GM12878 (cell line): Measurements from ENCODE around the gene AIMP2. TPM values are rescaled to one million over a fixed set of nuclear protein-coding genes. Genes with fewer than 3 reads are reported as not detected.

Experiments
- ATAC-seq: fragments of 200-7000 bp; cut with Tn5 transposase; 3 replicates; pipeline ENCODE4 v1.9.1; 2020; ENCODE audit warnings: mild to moderate bottlenecking, moderate library complexity
- BruUV-seq: library from RNA; stranded (reverse); fragments of 400-500 nt; replicated peaks from 2 replicates; lab custom pipeline; 2021; lab: Mats Ljungman, UMichigan
- CTCF ChIA-PET: fragments of 300-600 bp; sonication (Branson Sonifier 250); formaldehyde crosslinking; extraction: SDS; loops from one replicate; lab custom pipeline; 2021; ENCODE audit warnings: inconsistent platforms; lab: Yijun Ruan, JAX
- POLR2A ChIA-PET: fragments of 350-600 bp; formaldehyde crosslinking; extraction: SDS; loops from one replicate; lab custom pipeline; 2021; ENCODE audit warnings: inconsistent platforms; lab: Charles Lee
- RAD21 ChIA-PET: fragments of 300-600 bp; sonication (Branson Sonifier 250); formaldehyde crosslinking; loops from one replicate; lab custom pipeline; 2023; ENCODE audit warnings: antibody characterized with exemption; ENCODE audit not compliant: unreplicated experiment; lab: Charles Lee
- SMC1A ChIA-PET: fragments of 300-600 bp; sonication (Branson Sonifier 250); formaldehyde crosslinking; loops from one replicate; lab custom pipeline; 2023; ENCODE audit not compliant: unreplicated experiment, uncharacterized antibody; lab: Charles Lee
- DNase-seq: peaks from one replicate; pipeline ENCODE4 v3.0.0-alpha.2; 2011; ENCODE audit warnings: low read depth, low spot score
- FAIRE-seq: peaks from 3 replicates; lab custom pipeline; 2011; peaks lifted over from hg19 to GRCh38; lab: Jason Lieb, UNC
- H2AFZ ChIP-seq: 2 replicates; pipeline ENCODE4 v1.6.0; 2011; ENCODE audit warnings: low read depth, low read length, control low read depth; ENCODE audit not compliant: control insufficient read depth
- H3K27ac ChIP-seq: 2 replicates; pipeline ENCODE4 v1.5.1; 2011; ENCODE audit warnings: control low read depth; ENCODE audit not compliant: control insufficient read depth, insufficient read depth
- H3K27me3 ChIP-seq, 2 experiments: replicated peaks in 1 of 2; 2 replicates each; pipeline versions ENCODE4 v1.6.0 to v1.6.1; 2011; ENCODE audit warnings: low read length in 1 of 2; ENCODE audit not compliant: control insufficient read depth in 2 of 2, insufficient read depth in 2 of 2
- H3K36me3 ChIP-seq, 2 experiments: 2 replicates each; pipeline ENCODE4 v1.5.1; 2011; ENCODE audit warnings: low read length in 1 of 2; ENCODE audit not compliant: control insufficient read depth in 2 of 2, insufficient read depth in 2 of 2
- H3K4me1 ChIP-seq: 2 replicates; pipeline ENCODE4 v1.6.1; 2011; ENCODE audit warnings: mild to moderate bottlenecking, low read length, moderate library complexity, mixed read lengths; ENCODE audit not compliant: control insufficient read depth, insufficient read depth
- H3K4me2 ChIP-seq: 2 replicates; pipeline ENCODE4 v1.6.0; 2011; ENCODE audit warnings: control low read depth; ENCODE audit not compliant: control insufficient read depth, insufficient read depth
- H3K4me3 ChIP-seq: fragments of 200-600 bp; sonication (generic); 2 replicates; pipeline ENCODE4 v1.5.1; 2016
- H3K79me2 ChIP-seq: 2 replicates; pipeline ENCODE4 v1.6.0; 2011; ENCODE audit warnings: low read length; ENCODE audit not compliant: control insufficient read depth, insufficient read depth
- H3K9ac ChIP-seq: 2 replicates; pipeline ENCODE4 v1.8.0; 2011; ENCODE audit warnings: low read length, control low read depth, mixed read lengths; ENCODE audit not compliant: control insufficient read depth, insufficient read depth
- H3K9me3 ChIP-seq: replicated peaks from 3 replicates; pipeline ENCODE4 v1.5.1; 2011; ENCODE audit warnings: mild to moderate bottlenecking, low read length; ENCODE audit not compliant: control insufficient read depth, insufficient read depth
- H4K20me1 ChIP-seq: 2 replicates; pipeline ENCODE4 v1.6.0; 2011; ENCODE audit not compliant: control insufficient read depth, insufficient read depth
- CBFB ChIP-seq: IDR thresholded peaks from 2 replicates; pipeline ENCODE4 v1.6.1; 2016; ENCODE audit warnings: antibody characterized with exemption, low read depth
- CHD1 ChIP-seq: IDR thresholded peaks from 2 replicates; pipeline ENCODE4 v1.6.1; 2012; ENCODE audit warnings: low read depth, low read length, improper control_type of control experiment
- CTCF ChIP-seq, 3 experiments: IDR thresholded peaks in 2 of 3; conservative IDR thresholded peaks in 1 of 3; 2 replicates each; pipeline ENCODE4 v1.5.1; 2011; ENCODE audit warnings: low read depth in 3 of 3, low read length in 3 of 3, mild to moderate bottlenecking in 3 of 3, control low read depth in 2 of 3, moderate library complexity in 2 of 3, inconsistent platforms in 1 of 3, mixed read lengths in 1 of 3; ENCODE audit not compliant: control insufficient read depth in 2 of 3, insufficient read depth in 1 of 3; ENCODE audit errors: extremely low read depth in 1 of 3
- MEF2B ChIP-seq: fragments of 450-650 bp; IDR thresholded peaks from 2 replicates; pipeline ENCODE4 v1.6.1; 2018; ENCODE audit warnings: mild to moderate bottlenecking, moderate library complexity; ENCODE audit not compliant: partially characterized antibody, poor library complexity, severe bottlenecking
- SMARCA5 ChIP-seq: fragments of 450-650 bp; IDR thresholded peaks from 2 replicates; pipeline ENCODE4 v1.6.1; 2017; ENCODE audit warnings: mild to moderate bottlenecking
- ZNF274 ChIP-seq: IDR thresholded peaks from one replicate; pipeline ENCODE4 v1.8.0; 2011; ENCODE audit not compliant: insufficient read length, insufficient read depth
- ZSCAN29 ChIP-seq: fragments of 450-650 bp; IDR thresholded peaks from 2 replicates; pipeline ENCODE4 v1.6.1; 2017; ENCODE audit warnings: mild to moderate bottlenecking, moderate library complexity
- WGBS: methylation state at CpG from one replicate; pipeline ENCODE4 v1.1.6; 2016; ENCODE audit warnings: low lambda C conversion rate; ENCODE audit not compliant: insufficient replicate concordance, insufficient coverage; ENCODE audit errors: missing lambda C conversion rate; 5-methylcytosine and 5-hydroxymethylcytosine counted together
- in situ Hi-C: fragments of 300-500 bp; cut with MboI; formaldehyde crosslinking; loops from 9 replicates; pipeline ENCODE4 v1.14.3; 2018; ENCODE audit warnings: mixed read lengths
- intact Hi-C: fragments of 100-400 bp; cut with micrococcal nuclease; formaldehyde crosslinking; loops from one replicate; pipeline ENCODE4 v1.14.2; 2022; ENCODE audit not compliant: unreplicated experiment
- polyA plus RNA-seq, 11 experiments: library from polyadenylated mRNA; depleted of rRNA in 4 of 11; unstranded in 6 of 11; stranded (reverse) in 5 of 11; fragments of >200 nt; fragmentation: Nextera tagmentation in 4 of 11; fragmentation: Illumina TruSeq in 1 of 11; extraction: Ambion mirVana in 4 of 11; extraction: Trizol in 1 of 11; gene quantifications; 1 replicate in 1 of 11; 2 replicates in 10 of 11; pipeline versions ENCODE4 v1.2.1 to v1.2.3, GENCODE V29; 2011 to 2016; ENCODE audit warnings: inconsistent platforms in 2 of 11, missing spikeins in 2 of 11, low read depth in 1 of 11
- total RNA-seq, 4 experiments: library from RNA; depleted of rRNA in 3 of 4; stranded (reverse); fragments of >200 nt in 3 of 4; fragmentation: Illumina TruSeq in 1 of 4; extraction: Trizol in 1 of 4; gene quantifications; 2 replicates each; pipeline versions ENCODE4 v1.2.1 to v1.2.3, GENCODE V29; 2013 to 2021
- TF ChIP-seq, protein P1 (sequence below): fragments of 450-650 bp; IDR thresholded peaks from 2 replicates; pipeline ENCODE4 v1.6.1; 2017; ENCODE audit warnings: antibody characterized with exemption, mild to moderate bottlenecking, moderate library complexity

AIMP2 gene
- total and polyA plus RNA-seq, 10 of the 15 experiments (the other 5 are each of a cell fraction or from before 2014, with no cell fraction given): 46.7 to 130 (median 70.5) TPM

DNA sequence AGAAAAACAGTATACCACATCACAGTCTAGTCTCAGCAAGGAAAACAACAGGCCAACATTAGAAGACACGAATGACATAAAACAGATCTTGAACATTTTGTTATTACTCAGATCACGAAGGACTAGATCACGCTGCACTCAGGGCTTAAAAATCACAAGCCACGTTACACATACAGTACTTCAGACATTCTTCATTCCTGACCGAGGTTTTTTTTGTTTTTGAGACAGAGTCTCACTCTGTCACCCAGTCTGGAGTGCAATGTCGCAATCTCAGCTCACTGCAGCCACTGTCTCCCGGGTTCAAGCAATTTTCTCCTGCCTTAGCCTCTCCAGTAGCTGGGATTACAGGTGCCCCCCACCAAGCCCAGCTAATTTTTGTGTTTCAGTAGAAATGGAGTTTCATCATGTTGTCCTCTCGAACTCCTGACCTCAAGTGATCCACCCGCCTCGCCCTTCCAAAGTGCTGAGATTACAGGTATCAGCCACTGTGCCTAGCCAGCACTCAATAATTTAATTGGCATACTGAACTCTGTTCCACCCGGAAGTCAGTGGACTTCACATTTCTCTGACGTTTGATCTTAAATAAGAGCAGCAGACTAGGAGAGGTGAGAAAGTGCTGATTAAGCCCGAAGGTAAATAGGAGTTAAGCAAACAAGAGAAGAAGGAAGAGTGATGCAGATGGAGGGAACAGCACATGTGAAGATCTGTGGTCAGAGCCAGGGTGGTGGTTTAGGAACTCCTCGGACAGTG is 3.5 kb downstream of the AIMP2 start:
- in situ Hi-C loops: no loop called here
- WGBS: 45% methylated on average over 14 of the region's 14 CpGs
- H3K79me2 ChIP-seq: peaks cover 35% of the 10 kb centered on the region

More for the DNA sequence above, 3.5 kb downstream of the AIMP2 start:
- Histone ChIP-seq H3K36me3 (peaks cover 3 to 4% of the 10 kb centered on the region in 2 experiments; a peak in 3 of 4 replicates), H3K9ac (no peak overlapping the region), H3K4me3 (no peak overlapping the region), H2AFZ (no peak overlapping the region), H3K4me1 (peaks cover 15% of the 10 kb centered on the region), H3K27ac (no peak overlapping the region), H3K4me2 (no peak overlapping the region), H4K20me1 (no peaks in the 10 kb centered on the region), H3K27me3 (no peaks in the 10 kb centered on the region), H3K9me3 (0 out of 3 replicates have a peak, but pooled peaks cover 2% of the 10 kb centered on the region)
- ATAC-seq: no peak
- ChIA-PET POLR2A (interaction anchor here (0.6 kb wide), 1 partner anchor 316 kb away, joined by 3 read pairs; no protein-coding TSS in a partner anchor), RAD21 (no interaction called here), SMC1A (interaction anchor here (0.6 kb wide), 1 partner anchor 59 kb away, joined by 3 read pairs; no protein-coding TSS in a partner anchor), CTCF (interaction anchor here (1.1 to 1.3 kb wide), 2 partner anchors 15 to 45 kb away, joined by 3 to 4 read pairs; no protein-coding TSS in a partner anchor)
- FAIRE-seq: no peak
- intact Hi-C loops: no loop called here
- TF ChIP-seq ZSCAN29: no peak
- TF ChIP-seq MEF2B: no peak
- TF ChIP-seq, protein P1, sequence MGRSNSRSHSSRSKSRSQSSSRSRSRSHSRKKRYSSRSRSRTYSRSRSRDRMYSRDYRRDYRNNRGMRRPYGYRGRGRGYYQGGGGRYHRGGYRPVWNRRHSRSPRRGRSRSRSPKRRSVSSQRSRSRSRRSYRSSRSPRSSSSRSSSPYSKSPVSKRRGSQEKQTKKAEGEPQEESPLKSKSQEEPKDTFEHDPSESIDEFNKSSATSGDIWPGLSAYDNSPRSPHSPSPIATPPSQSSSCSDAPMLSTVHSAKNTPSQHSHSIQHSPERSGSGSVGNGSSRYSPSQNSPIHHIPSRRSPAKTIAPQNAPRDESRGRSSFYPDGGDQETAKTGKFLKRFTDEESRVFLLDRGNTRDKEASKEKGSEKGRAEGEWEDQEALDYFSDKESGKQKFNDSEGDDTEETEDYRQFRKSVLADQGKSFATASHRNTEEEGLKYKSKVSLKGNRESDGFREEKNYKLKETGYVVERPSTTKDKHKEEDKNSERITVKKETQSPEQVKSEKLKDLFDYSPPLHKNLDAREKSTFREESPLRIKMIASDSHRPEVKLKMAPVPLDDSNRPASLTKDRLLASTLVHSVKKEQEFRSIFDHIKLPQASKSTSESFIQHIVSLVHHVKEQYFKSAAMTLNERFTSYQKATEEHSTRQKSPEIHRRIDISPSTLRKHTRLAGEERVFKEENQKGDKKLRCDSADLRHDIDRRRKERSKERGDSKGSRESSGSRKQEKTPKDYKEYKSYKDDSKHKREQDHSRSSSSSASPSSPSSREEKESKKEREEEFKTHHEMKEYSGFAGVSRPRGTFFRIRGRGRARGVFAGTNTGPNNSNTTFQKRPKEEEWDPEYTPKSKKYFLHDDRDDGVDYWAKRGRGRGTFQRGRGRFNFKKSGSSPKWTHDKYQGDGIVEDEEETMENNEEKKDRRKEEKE: no peak
- no peak for TF ChIP-seq SMARCA5
- no peak for TF ChIP-seq CHD1
- no peak for TF ChIP-seq CTCF (IDR thresholded peaks at IDR 0.05 in 2 of 3, conservative IDR thresholded peaks at IDR 0.05 in 1 of 3; ENCODE audit: control insufficient read depth in 2 of 3, extremely low read depth in 1 of 3, insufficient read depth in 1 of 3, low read depth in 3 of 3, low read length in 3 of 3)
- no peak for TF ChIP-seq ZNF274
- TF ChIP-seq CBFB: no peak
- DNase-seq: no peak
- no TSS peak for BruUV-seq
